Retina (tissue), 1 donor: ENCODE results near the gene CNTN6.

Experiments
- DNase-seq: peaks from one replicate; pipeline ENCODE4 v3.0.0-alpha.2; 2016

The CNTN6 gene

DNA sequence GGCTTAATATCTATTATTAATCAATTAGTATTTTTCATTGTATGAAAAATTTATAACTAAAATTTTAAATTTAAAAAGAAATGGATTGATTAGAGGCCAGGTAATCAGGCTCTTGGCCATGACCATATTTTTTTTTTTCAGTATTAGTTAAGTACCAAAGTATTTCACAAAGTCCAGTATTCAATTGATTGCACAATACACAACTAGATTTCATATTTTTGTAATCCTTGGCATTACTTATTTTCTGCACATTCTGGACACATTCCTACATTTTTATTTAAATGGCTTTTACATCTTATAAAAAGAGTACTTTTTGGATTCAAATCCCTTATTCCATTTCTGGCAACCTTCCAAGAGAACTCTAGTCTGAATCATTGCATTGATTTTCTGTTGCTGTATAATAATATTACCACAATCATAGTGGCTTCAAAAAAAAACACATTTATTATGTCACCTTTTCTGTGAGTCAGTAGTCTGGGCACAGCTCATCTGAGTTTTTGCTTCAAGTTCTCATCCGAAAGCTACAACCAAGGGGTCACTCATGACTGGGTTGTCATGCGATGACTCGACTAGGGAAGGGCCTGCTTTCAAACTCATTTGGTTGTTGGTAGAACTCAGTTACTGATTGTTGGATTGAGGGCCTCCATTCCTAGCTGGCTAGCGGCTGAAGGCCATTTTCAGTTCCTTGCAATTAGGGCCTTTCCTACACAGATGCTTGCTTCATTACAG lies 90.7 kb downstream of the CNTN6 start:
- DNase-seq: no peak

DNA sequence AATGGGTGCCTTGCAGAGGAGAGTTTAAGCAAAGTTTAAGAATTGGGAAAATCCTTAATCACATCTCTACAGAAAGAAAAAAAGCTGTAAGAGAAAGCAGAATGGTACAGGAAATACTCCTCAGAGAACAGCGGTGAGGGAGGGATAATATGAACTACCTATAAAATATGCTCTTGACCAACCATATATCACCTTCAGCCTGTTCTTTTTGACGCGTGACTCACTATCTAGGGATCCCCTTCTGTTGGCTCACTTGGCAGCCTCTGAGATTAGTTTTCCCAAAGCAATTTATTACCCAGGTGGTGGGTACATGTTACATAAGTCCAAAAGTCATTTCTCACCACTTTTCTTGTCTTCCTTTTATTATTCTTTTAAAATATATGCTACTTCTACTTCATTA lies 97.7 kb downstream of the CNTN6 start:
- no peak for DNase-seq

DNA sequence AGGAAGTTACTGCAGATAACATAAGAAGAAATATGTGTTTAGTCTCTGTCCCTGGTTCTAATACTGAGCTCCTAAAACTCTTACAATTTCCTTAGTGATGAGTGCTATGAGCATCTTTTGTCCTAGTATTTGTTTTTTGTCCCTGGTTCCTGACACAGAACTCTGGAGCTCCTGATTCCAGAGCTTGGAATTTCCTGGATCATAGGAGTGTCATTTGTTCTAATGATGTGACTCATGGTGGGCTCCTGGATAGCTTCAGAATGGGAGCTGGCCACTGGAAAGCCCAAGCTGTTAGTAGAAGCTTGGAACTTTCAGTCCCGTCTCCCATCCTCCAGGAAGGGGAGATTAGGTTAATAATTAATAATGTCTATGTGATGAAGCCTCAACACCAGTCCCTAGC lies 98.2 kb downstream of the CNTN6 start:
- DNase-seq: no peak

GRCh38 chr3:1195947-1196346 lies 103.1 kb downstream of the CNTN6 start:
- DNase-seq: no peak

DNA sequence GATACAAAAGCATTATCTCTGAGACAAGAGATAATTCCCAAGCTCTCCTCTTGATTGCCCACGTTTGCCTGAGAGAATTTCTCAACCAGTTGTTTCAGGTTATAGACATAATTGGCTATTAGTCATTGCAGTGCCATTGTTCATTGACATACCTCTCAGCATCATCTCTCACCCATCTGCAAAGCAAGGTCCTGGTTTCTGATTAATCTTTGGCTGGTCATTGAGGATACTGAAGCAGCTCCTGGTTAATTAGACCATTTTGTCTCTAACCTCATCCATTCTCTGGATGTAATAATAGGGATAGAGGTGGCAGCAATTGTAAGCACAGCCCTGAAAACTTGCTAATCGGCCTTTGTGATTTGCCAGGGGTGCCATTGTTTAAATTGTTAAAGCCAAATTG lies 104.2 kb downstream of the CNTN6 start:
- DNase-seq: no peak

- no peak for DNase-seq
Measured at GRCh38 chr3:1200371-1200770, 107.5 kb downstream of the CNTN6 start.

DNA sequence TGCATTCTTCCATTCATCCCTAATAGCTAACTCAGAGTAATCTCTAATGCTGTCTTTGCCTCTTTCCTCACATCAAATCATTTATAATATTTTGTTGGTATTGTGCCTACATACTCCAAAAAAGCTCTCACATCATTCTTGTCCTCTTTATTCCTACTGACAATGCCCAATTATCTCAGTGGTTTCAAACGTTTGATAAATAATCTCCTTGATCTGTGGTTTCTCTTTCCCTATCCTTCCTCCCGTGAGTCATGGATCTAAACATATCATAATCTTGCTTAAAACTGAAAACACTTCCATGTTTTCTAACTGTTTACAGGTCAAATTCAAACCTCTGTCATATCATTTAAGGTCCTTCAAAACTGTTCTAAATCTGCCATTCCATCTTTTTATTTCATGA lies 115.1 kb downstream of the CNTN6 start:
- DNase-seq: no peak

DNA sequence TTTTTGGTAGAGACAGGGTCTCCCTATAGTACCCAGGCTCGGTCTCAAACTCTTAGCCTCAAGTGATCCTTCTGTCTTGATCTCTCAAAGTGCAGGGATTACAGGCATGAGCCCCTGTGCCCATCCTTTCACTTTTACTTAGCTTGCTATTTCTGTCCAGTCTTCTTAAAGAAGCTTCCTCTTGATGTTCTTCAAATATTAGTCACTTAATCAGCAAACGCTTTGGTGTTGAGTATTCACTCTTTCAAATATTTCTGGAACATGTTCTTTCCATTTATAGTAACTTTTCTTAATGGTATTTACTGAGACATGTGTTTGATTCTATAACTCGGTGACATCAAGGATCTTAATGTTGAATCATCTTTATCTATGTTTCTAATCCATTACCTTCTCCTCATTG lies 122.1 kb downstream of the CNTN6 start:
- no peak for DNase-seq

DNA sequence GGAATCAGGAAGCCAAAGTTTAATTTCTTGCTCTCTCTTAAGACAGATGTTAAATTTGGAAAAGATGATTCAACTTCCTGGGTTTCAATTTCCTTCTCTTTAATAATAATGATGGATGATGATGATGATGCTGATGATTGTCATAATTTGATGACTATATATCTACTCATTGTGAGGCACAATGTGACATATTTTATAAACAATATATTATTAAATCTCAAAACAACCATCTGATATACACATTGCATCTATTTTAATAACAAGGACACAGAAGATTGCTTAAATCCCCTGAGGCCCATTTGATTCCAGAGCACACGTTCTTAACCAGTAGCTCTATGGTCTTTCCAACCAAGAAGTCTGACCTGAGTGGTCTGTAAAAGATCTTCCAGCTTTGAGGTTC lies 124.0 kb downstream of the CNTN6 start:
- DNase-seq: no peak

- DNase-seq: no peak
Measured at GRCh38 chr3:1227111-1227510, 134.3 kb downstream of the CNTN6 start.

DNA sequence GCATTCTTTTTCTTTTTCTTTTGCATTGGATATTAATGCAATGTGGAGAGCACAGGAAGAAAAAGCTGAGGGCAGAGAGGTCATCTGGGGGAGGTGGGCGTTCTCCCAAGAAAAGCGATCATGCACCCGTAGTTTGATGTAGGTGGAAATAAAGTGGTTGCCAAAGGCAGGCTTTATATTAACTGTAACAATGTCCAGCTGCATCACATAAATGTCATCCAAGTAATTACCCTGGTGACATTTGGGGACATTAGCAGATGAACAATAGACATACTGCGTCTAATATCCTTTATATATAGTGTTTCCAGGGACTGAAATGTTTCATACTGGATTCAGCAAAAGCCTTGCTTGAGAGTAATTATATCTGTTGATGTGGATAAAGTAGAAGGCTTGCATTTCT lies 135.5 kb downstream of the CNTN6 start:
- no peak for DNase-seq

GRCh38 chr3:1230920-1231319 lies 138.1 kb downstream of the CNTN6 start:
- DNase-seq: no peak

DNA sequence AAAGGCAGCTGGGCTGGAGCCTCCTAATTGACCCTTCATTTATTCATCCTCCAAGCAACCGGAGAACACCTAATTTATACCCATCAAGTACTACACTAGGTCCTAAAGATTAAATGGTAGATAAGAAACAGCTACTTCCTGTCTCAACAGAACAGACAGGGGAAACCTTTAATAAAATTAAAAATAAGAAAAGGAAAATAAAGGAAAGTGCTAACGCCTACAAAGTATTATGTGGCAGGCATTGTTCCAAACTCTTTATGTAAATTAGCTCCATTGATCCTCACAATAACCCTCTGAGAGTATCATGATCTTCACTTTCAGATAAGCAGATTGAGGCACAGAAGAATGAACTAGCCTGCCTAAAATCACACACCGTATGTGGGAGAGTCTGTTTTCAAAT lies 139.5 kb downstream of the CNTN6 start:
- no peak for DNase-seq

GRCh38 chr3:1235526-1236120 lies 142.8 kb downstream of the CNTN6 start:
- DNase-seq: no peak

DNA sequence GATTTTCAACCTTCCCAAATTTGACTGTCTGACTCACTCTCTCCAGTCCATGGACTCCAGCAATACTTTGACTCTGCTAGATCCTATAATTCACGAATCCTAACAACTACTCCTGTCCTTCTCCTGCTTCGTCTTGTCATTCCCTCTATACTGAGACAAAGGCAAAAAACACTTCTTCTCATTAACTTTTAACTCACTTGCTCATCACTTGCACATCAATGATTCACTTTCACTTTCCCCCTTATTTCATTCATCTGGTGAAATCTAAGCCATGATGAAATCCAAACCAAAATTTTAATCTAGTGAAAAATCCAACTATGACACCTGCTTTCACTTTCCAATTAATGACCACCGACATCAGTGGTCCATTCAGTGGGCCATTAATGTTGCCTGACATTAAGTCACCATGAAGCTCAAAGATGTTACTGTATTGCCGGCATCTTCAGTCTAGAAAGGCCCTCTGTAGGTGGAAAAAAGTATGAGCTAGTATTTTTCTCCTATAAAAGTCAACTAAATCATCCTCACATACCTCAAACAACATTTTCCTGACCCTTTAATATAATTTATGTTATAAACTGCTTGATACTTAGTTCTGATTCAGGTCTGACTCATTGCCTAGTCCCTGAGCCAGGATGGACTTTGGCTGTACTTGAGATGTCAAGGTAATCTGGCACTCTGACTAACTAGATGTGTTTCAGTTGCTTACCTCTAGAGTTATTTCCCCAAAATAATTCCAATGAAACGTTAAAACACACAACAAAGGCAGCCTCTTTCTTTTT lies 158.6 kb downstream of the CNTN6 start:
- no peak for DNase-seq

DNA sequence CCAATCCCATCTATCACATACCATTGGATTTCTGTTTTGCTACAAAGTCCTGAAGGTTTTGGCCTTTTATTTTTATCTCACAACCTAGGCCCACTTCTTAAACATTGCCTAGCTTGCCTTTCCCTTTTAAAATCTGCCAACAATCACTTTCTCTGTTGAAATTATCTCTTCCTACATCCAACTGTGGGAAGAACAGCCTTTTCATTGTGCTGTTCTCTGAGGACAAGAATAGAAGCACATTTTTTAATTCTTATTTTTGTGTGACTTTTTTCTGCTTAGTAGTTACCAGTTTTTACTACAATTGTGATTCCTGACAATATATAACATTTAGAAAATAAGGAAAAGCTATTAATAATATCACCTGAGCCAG lies 159.2 kb downstream of the CNTN6 start:
- DNase-seq: no peak

GRCh38 chr3:1262246-1262645 lies 169.4 kb downstream of the CNTN6 start:
- no peak for DNase-seq

- DNase-seq: no peak
Measured at GRCh38 chr3:1263121-1263520, 170.3 kb downstream of the CNTN6 start.

DNA sequence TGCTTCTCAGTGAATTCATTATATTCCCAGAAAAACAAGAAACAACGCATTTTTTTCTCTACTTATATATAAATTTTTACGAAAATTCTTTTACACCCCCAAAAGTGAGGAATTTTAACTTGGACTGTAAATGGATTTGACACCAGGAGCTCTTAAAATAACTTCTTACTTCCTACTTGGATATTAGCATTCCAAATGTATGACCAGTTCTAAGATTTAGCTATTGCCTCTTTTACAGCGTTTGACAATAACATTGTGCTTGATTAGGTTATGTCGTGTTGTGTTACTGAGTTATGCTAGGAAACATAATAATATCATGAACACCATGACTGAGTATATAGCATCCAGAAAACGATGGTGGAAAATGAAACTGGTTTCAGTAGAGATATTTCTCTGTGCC lies 177.0 kb downstream of the CNTN6 start:
- no peak for DNase-seq

GRCh38 chr3:1272546-1273265 lies 179.9 kb downstream of the CNTN6 start:
- no peak for DNase-seq

- no peak for DNase-seq
Measured at GRCh38 chr3:1275495-1275894, 182.7 kb downstream of the CNTN6 start.

DNA sequence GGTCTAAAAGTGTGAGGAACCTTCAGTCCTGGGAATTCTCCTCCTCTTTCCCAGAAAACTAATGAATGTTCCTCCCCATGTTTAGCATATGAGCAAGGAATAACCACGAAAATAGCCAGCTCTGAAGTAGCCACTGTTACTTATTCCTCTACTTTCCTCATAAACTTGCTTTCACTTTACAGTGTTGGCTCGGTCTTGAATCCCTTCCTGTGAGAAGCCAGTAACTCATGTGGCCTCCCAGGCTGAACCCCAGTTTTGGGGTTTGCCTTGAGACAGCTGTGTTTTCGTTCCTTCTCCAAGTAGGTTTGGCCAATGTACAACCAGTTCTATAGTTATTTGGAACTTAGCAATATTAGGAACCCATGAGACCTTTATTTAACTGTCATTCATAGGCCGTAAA lies 195.0 kb downstream of the CNTN6 start:
- DNase-seq: no peak

GRCh38 chr3:1288805-1289494 lies 196.1 kb downstream of the CNTN6 start:
- peak; percentile 9 for DNase-seq
